IMR-90 (cell line): ENCODE results near the gene FGGY. TPM values are rescaled to one million over a fixed set of nuclear protein-coding genes. Genes with fewer than 3 reads are reported as not detected.

ENCODE experiments used
- ATAC-seq: fragments of 200-7000 bp; cut with Tn5 transposase; 2 replicates; pipeline ENCODE4 v1.9.1; 2020; ENCODE audit warnings: low read depth, mild to moderate bottlenecking, moderate library complexity
- BruUV-seq: library from RNA; stranded (reverse); fragments of 400-500 nt; replicated peaks from 2 replicates; lab custom pipeline; 2021; lab: Mats Ljungman, UMichigan
- CTCF ChIA-PET: fragments of 300-600 bp; formaldehyde crosslinking; extraction: SDS; loops from one replicate; lab custom pipeline; 2021; ENCODE audit warnings: antibody characterized with exemption; lab: Yijun Ruan, JAX
- POLR2A ChIA-PET: fragments of 300-600 bp; sonication (Branson Sonifier 250); formaldehyde crosslinking; loops from one replicate; lab custom pipeline; 2022; ENCODE audit warnings: antibody characterized with exemption; ENCODE audit not compliant: unreplicated experiment; lab: Charles Lee
- DNase-seq: peaks from one replicate; pipeline ENCODE4 v3.0.0; 2013
- H2AFZ ChIP-seq: replicated peaks from 2 replicates; pipeline ENCODE3; 2013; ENCODE audit warnings: low read length, mild to moderate bottlenecking; ENCODE audit not compliant: poor library complexity
- H2AK5ac ChIP-seq: 2 replicates; pipeline ENCODE4 v1.6.1; 2013; ENCODE audit warnings: low read depth, low read length, inconsistent platforms
- H2AK9ac ChIP-seq: replicated peaks from 2 replicates; pipeline ENCODE3; 2013; ENCODE audit warnings: mild to moderate bottlenecking, low read depth, low read length, moderate library complexity; ENCODE audit not compliant: poor library complexity
- H2BK120ac ChIP-seq: 2 replicates; pipeline ENCODE4 v1.6.1; 2013; ENCODE audit warnings: low read depth, low read length, inconsistent platforms
- H2BK15ac ChIP-seq: 3 replicates; pipeline ENCODE4 v1.6.1; 2013; ENCODE audit warnings: low read depth, low read length, inconsistent platforms
- H2BK20ac ChIP-seq: 2 replicates; pipeline ENCODE4 v1.6.1; 2013; ENCODE audit warnings: low read depth, mild to moderate bottlenecking, inconsistent platforms, low read length, moderate library complexity
- H2BK5ac ChIP-seq: 2 replicates; pipeline ENCODE4 v1.6.1; 2013; ENCODE audit warnings: mild to moderate bottlenecking, low read depth, low read length, inconsistent platforms; ENCODE audit not compliant: poor library complexity, severe bottlenecking
- H3K14ac ChIP-seq: replicated peaks from 2 replicates; pipeline ENCODE4 v1.6.1; 2013; ENCODE audit warnings: low read depth, low read length, inconsistent platforms
- H3K18ac ChIP-seq: 2 replicates; pipeline ENCODE4 v1.6.1; 2013; ENCODE audit warnings: low read depth, low read length, control low read depth
- H3K23ac ChIP-seq: 2 replicates; pipeline ENCODE4 v1.6.1; 2013; ENCODE audit warnings: low read depth, low read length, inconsistent platforms
- H3K27ac ChIP-seq: 2 replicates; pipeline ENCODE4 v1.5.1; 2013; ENCODE audit warnings: mild to moderate bottlenecking, control low read depth, low read length; ENCODE audit not compliant: insufficient read depth
- H3K27me3 ChIP-seq: 2 replicates; pipeline ENCODE4 v1.6.1; 2013; ENCODE audit warnings: low read length; ENCODE audit not compliant: control insufficient read depth, insufficient read depth
- H3K36me3 ChIP-seq: 2 replicates; pipeline ENCODE4 v1.6.1; 2013; ENCODE audit warnings: low read length, mixed read lengths; ENCODE audit not compliant: control insufficient read depth, insufficient read depth
- H3K4ac ChIP-seq: 2 replicates; pipeline ENCODE4 v1.6.1; 2013; ENCODE audit warnings: low read depth, low read length, inconsistent platforms
- H3K4me1 ChIP-seq: 2 replicates; pipeline ENCODE4 v1.6.1; 2013; ENCODE audit warnings: low read length, mixed read lengths; ENCODE audit not compliant: control insufficient read depth, insufficient read depth
- H3K4me2 ChIP-seq: 2 replicates; pipeline ENCODE4 v1.6.1; 2013; ENCODE audit warnings: low read depth, mild to moderate bottlenecking, control low read depth, low read length, moderate library complexity
- H3K4me3 ChIP-seq: 2 replicates; pipeline ENCODE4 v1.5.1; 2013; ENCODE audit warnings: low read depth, mild to moderate bottlenecking, control low read depth, low read length, moderate library complexity; ENCODE audit not compliant: insufficient read depth
- H3K56ac ChIP-seq: 2 replicates; pipeline ENCODE4 v1.6.1; 2013; ENCODE audit warnings: low read length, inconsistent platforms; ENCODE audit not compliant: insufficient read depth; ENCODE audit errors: extremely low read depth
- H3K79me1 ChIP-seq, 2 experiments: 2 replicates each; pipeline ENCODE4 v1.6.1; 2013; ENCODE audit warnings: low read length in 2 of 2, inconsistent platforms in 1 of 2, low read depth in 1 of 2
- H3K9ac ChIP-seq: 2 replicates; pipeline ENCODE4 v1.6.1; 2013; ENCODE audit warnings: low read depth, low read length, control low read depth
- H3K9me1 ChIP-seq: 2 replicates; pipeline ENCODE4 v1.6.1; 2013; ENCODE audit warnings: low read length, inconsistent platforms; ENCODE audit not compliant: insufficient read depth
- H3K9me3 ChIP-seq: 2 replicates; pipeline ENCODE4 v1.6.1; 2013; ENCODE audit warnings: low read length; ENCODE audit not compliant: control insufficient read depth, insufficient read depth
- H4K20me1 ChIP-seq: 2 replicates; pipeline ENCODE4 v1.6.1; 2013; ENCODE audit warnings: low read length, inconsistent platforms; ENCODE audit not compliant: insufficient read depth
- H4K5ac ChIP-seq: 2 replicates; pipeline ENCODE4 v1.6.1; 2013; ENCODE audit warnings: mild to moderate bottlenecking, low read depth, low read length, control low read depth
- H4K8ac ChIP-seq, 2 experiments: 2 replicates each; pipeline ENCODE4 v1.6.1; 2013; ENCODE audit warnings: low read depth in 2 of 2, low read length in 2 of 2, control low read depth in 1 of 2, inconsistent platforms in 1 of 2
- H4K91ac ChIP-seq: 2 replicates; pipeline ENCODE4 v1.6.1; 2013; ENCODE audit warnings: low read depth, low read length, inconsistent platforms; ENCODE audit not compliant: insufficient read depth
- BHLHE40 ChIP-seq: fragments of 150-350 bp; IDR thresholded peaks from 2 replicates; pipeline ENCODE4 v1.6.1; 2016; ENCODE audit warnings: mild to moderate bottlenecking, low read depth, low read length
- CEBPB ChIP-seq: IDR thresholded peaks from 2 replicates; pipeline ENCODE4 v1.6.1; 2012; ENCODE audit warnings: low read depth, low read length, improper control_type of control experiment
- CHD1 ChIP-seq: IDR thresholded peaks from 2 replicates; pipeline ENCODE4 v1.6.1; 2012; ENCODE audit warnings: low read depth, low read length, improper control_type of control experiment
- CTCF ChIP-seq: conservative IDR thresholded peaks from 2 replicates; pipeline ENCODE4 v1.5.1; 2012; ENCODE audit warnings: mild to moderate bottlenecking, low read depth, low read length, improper control_type of control experiment
- ELK1 ChIP-seq: fragments of 150-350 bp; IDR thresholded peaks from 2 replicates; pipeline ENCODE4 v1.6.1; 2016; ENCODE audit warnings: low read depth, mild to moderate bottlenecking, low read length, moderate library complexity, borderline replicate concordance
- FOS ChIP-seq: fragments of 150-350 bp; IDR thresholded peaks from 2 replicates; pipeline ENCODE4 v1.6.1; 2016; ENCODE audit warnings: low read depth, low read length
- MAFK ChIP-seq: IDR thresholded peaks from 2 replicates; pipeline ENCODE4 v1.6.1; 2012; ENCODE audit warnings: low read depth, low read length, improper control_type of control experiment
- MAZ ChIP-seq: IDR thresholded peaks from 2 replicates; pipeline ENCODE4 v1.6.1; 2012; ENCODE audit warnings: low read depth, mild to moderate bottlenecking, low read length, improper control_type of control experiment, moderate library complexity, borderline replicate concordance
- MXI1 ChIP-seq: IDR thresholded peaks from 2 replicates; pipeline ENCODE4 v1.6.1; 2012; ENCODE audit warnings: low read depth, mild to moderate bottlenecking, low read length, moderate library complexity, borderline replicate concordance
- NFE2L2 ChIP-seq: fragments of 150-350 bp; IDR thresholded peaks from 2 replicates; pipeline ENCODE4 v1.6.1; 2016; ENCODE audit warnings: low read depth, mild to moderate bottlenecking, low read length
- POLR2A ChIP-seq: IDR thresholded peaks from 2 replicates; pipeline ENCODE4 v1.6.1; 2012; ENCODE audit warnings: mild to moderate bottlenecking, low read depth, low read length
- RAD21 ChIP-seq: IDR thresholded peaks from 2 replicates; pipeline ENCODE4 v1.6.1; 2012; ENCODE audit warnings: low read length, improper control_type of control experiment
- RCOR1 ChIP-seq: IDR thresholded peaks from 2 replicates; pipeline ENCODE4 v1.6.1; 2012; ENCODE audit warnings: mild to moderate bottlenecking, low read length, improper control_type of control experiment; ENCODE audit not compliant: insufficient replicate concordance
- RFX5 ChIP-seq: IDR thresholded peaks from 2 replicates; pipeline ENCODE4 v1.8.0; 2012; ENCODE audit warnings: low read depth, mild to moderate bottlenecking, low read length, moderate library complexity
- SMC3 ChIP-seq: fragments of 150-350 bp; IDR thresholded peaks from 2 replicates; pipeline ENCODE4 v1.6.1; 2016; ENCODE audit warnings: low read depth, mild to moderate bottlenecking, antibody characterized with exemption, low read length, moderate library complexity
- USF2 ChIP-seq: fragments of 150-350 bp; IDR thresholded peaks from 2 replicates; pipeline ENCODE4 v1.6.1; 2017; ENCODE audit warnings: mild to moderate bottlenecking, antibody characterized with exemption, low read length, low read depth
- WGBS, 2 experiments: methylation state at CpG; one replicate each; pipeline versions ENCODE4 v1.1.5 to v1.1.7; 2013; ENCODE audit warnings: missing lambda C conversion rate in 2 of 2; ENCODE audit not compliant: insufficient read length in 1 of 2; ENCODE audit errors: extremely low coverage in 2 of 2; 5-methylcytosine and 5-hydroxymethylcytosine counted together
- dilution Hi-C: fragments of 300-500 bp; cut with HindIII; formaldehyde crosslinking; loops from one replicate; pipeline ENCODE4 v1.14.3; 2018; ENCODE audit warnings: low sequenced_read_pairs; ENCODE audit not compliant: unreplicated experiment
- in situ Hi-C: fragments of 300-500 bp; cut with MboI; formaldehyde crosslinking; loops from 3 replicates; pipeline ENCODE4 v1.14.3; 2019; ENCODE audit warnings: low sequenced_read_pairs, inconsistent platforms, mixed read lengths
- intact Hi-C: fragments of 100-400 bp; cut with micrococcal nuclease; formaldehyde crosslinking; loops from 2 replicates; pipeline ENCODE4 v1.10.0; 2022
- polyA plus RNA-seq, 3 experiments: library from polyadenylated mRNA; depleted of rRNA; stranded (reverse); fragments of >200 nt; gene quantifications; 2 replicates each; pipeline ENCODE4 v1.2.3, GENCODE V29; 2012; ENCODE audit warnings: low replicate concordance in 1 of 3
- total RNA-seq: library from RNA; depleted of rRNA; stranded (reverse); fragments of >200 nt; gene quantifications from 2 replicates; pipeline ENCODE4 v1.2.3, GENCODE V29; 2012

FGGY gene
- total and polyA plus RNA-seq, 2 of the 4 experiments (the other 2 are of a cell fraction): 5.6 to 14.0 TPM

GRCh38 chr1:59434336-59434735 lies 137.4 kb downstream of the FGGY start:
- peak overlapping the region; percentile 23; the same call in 1 of the 2 replicates for H4K91ac ChIP-seq
- no TSS peak for BruUV-seq
- H2AFZ ChIP-seq: no peak overlapping the region
- no CpG with 5 or more reads among the region's 3 CpGs for WGBS, 2 experiments
- H3K9ac ChIP-seq: no peak overlapping the region
- DNase-seq (no peak), ATAC-seq (no peak)
- no peak overlapping the region for H3K23ac ChIP-seq
- H3K14ac ChIP-seq: peak overlapping the region; percentile 36; the same call in 1 of the 2 replicates
- H3K56ac ChIP-seq: no peak overlapping the region
- no peak overlapping the region for H2BK5ac ChIP-seq
- dilution Hi-C loops (no loop called here), in situ Hi-C loops (no loop called here), intact Hi-C loops (loop anchor here (10.0 kb wide), 1 partner anchor 650 kb away; the partner anchor contains the start of gene JUN)
- no peak overlapping the region for H3K27ac ChIP-seq
- 0 out of 4 replicates have a peak overlapping the region, but pooled peaks of 1 of the 2 experiments have one; percentile 6 for H4K8ac ChIP-seq
- H3K4ac ChIP-seq: 0 out of 2 replicates have a peak overlapping the region, but pooled peaks have one; percentile 12
- no peak overlapping the region for H3K4me2 ChIP-seq
- no peaks in the 10 kb centered on the region for H3K79me1 ChIP-seq
- ChIA-PET POLR2A (no interaction called here), CTCF (no interaction called here)
- no peaks in the 10 kb centered on the region for H3K27me3 ChIP-seq
- H3K4me3 ChIP-seq: no peak overlapping the region
- no peak overlapping the region; the same call in 2 of the 3 replicates for H2BK15ac ChIP-seq
- H3K4me1 ChIP-seq: peaks cover 7% of the 10 kb centered on the region
- no peak overlapping the region; the same call in 1 of the 2 replicates for H2BK20ac ChIP-seq
- peaks cover 7% of the 10 kb centered on the region; the same call in 1 of the 2 replicates for H3K9me1 ChIP-seq
- TF ChIP-seq MAFK (no peak), RFX5 (no peak), CEBPB (no peak), MAZ (no peak), USF2 (no peak), MXI1 (no peak), RAD21 (no peak), CTCF (no peak), RCOR1 (no peak), BHLHE40 (no peak), ELK1 (no peak), FOS (no peak), NFE2L2 (no peak), SMC3 (no peak), CHD1 (no peak), POLR2A (no peak)
- H4K5ac ChIP-seq: no peak overlapping the region
- no peaks in the 10 kb centered on the region for H4K20me1 ChIP-seq
- H3K9me3 ChIP-seq: no peaks in the 10 kb centered on the region
- H2BK120ac ChIP-seq: peak overlapping the region; percentile 42; the same call in 1 of the 2 replicates
- H3K36me3 ChIP-seq: no peaks in the 10 kb centered on the region
- H2AK9ac ChIP-seq: no peak overlapping the region
- H2AK5ac ChIP-seq: no peak overlapping the region
- H3K18ac ChIP-seq: no peak overlapping the region
